ENCODE results near the gene ZNF516. TPM values are rescaled to one million over a fixed set of nuclear protein-coding genes. Genes with fewer than 3 reads are reported as not detected.

ZNF516 gene
- total RNA-seq, 6 experiments from 2014 or later, result 34.6 to 52.2 (median 42.2) TPM

DNA sequence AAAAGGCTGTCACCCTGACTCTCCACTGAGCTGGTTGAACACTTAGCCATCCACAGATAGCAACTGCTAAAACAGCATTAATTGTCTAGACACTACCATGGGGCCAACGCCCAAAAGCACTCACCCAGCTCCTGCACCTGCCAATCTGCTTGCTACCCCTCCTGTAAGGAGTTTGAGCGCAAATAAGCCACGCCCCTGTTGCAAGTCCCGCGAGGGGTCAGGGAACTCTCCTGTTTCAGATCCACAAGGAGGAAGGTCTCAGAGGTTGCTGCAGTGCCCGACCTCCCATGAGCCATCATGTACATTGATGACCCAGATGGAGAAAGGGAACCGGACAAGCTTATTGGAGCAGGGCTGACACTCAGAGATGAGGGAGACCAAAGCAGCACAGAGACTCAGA, 106.8 kb downstream of the ZNF516 start:
- H3K27ac Mint-ChIP-seq, result no peak overlapping the region
- TF ChIP-seq, protein P1, sequence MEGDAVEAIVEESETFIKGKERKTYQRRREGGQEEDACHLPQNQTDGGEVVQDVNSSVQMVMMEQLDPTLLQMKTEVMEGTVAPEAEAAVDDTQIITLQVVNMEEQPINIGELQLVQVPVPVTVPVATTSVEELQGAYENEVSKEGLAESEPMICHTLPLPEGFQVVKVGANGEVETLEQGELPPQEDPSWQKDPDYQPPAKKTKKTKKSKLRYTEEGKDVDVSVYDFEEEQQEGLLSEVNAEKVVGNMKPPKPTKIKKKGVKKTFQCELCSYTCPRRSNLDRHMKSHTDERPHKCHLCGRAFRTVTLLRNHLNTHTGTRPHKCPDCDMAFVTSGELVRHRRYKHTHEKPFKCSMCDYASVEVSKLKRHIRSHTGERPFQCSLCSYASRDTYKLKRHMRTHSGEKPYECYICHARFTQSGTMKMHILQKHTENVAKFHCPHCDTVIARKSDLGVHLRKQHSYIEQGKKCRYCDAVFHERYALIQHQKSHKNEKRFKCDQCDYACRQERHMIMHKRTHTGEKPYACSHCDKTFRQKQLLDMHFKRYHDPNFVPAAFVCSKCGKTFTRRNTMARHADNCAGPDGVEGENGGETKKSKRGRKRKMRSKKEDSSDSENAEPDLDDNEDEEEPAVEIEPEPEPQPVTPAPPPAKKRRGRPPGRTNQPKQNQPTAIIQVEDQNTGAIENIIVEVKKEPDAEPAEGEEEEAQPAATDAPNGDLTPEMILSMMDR (IDR thresholded peaks at IDR 0.05), result no peak

DNA sequence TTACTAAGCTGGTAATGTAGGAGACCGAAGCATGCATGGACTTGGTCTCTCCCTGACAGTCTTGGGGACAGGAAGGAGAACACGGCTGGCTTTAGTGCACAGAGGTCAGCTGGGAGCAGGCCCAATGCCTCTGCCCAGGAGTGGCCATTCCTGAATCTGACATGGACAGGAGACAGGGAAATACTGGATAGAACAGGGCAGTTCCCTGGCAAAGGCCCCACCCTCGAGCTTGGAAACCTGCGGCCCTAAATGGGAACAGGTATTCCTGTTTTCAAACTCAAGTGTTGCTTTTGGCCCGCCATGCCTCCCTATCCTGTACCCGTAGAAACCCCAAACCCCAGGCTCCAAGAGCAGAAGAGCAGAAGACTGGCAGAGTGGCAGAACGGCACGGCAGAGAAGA, 107.4 kb downstream of the ZNF516 start:
- Mint-ChIP-seq H3K4me1 (ENCODE audit: low read depth) (peaks cover 9% of the 10 kb centered on the region), H3K27ac (no peak overlapping the region), H3K9me3 (no peaks in the 10 kb centered on the region), H3K4me3 (no peak overlapping the region), H3K36me3 (ENCODE audit: low read depth) (no peaks in the 10 kb centered on the region), H3K27me3 (ENCODE audit: insufficient read depth) (peaks cover 7% of the 10 kb centered on the region)
- TF ChIP-seq, protein P1 (IDR thresholded peaks at IDR 0.05), result no peak
- no peak for DNase-seq

More for the DNA sequence above, 106.8 kb downstream of the ZNF516 start:
- Mint-ChIP-seq H3K36me3 (ENCODE audit: low read depth) (no peaks in the 10 kb centered on the region), H3K9me3 (no peaks in the 10 kb centered on the region), H3K4me1 (ENCODE audit: low read depth) (peaks cover 7% of the 10 kb centered on the region; the same call in 1 of the 2 replicates), H3K4me3 (no peak overlapping the region; the same call in 1 of the 2 replicates), H3K27me3 (ENCODE audit: insufficient read depth) (peaks cover 7% of the 10 kb centered on the region)
- DNase-seq, result no peak

DNA sequence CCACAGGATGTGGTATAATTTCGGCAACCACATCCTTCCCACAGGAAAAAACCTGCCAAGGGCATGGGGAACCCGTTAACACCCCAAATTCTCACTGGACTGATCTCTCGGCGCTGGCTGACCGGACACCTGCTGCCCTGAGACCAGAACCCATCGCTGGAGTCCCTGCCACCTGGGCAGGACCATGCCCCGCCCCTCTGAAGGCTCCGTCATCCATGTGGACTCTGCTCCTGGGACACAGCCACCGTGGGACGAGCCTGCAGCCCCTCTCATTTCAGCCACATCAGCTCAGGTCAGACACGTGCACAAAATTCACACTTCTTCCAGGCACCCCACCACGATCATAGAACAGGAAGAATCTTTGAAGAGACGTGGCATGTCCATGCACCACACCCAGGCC, 108.2 kb downstream of the ZNF516 start:
- TF ChIP-seq, protein P1 (IDR thresholded peaks at IDR 0.05), result no peak
- no peak for DNase-seq
- no peaks in the 10 kb centered on the region for H3K9me3 Mint-ChIP-seq
- no peak overlapping the region for H3K4me3 Mint-ChIP-seq
- peaks cover 14% of the 10 kb centered on the region for H3K4me1 Mint-ChIP-seq (ENCODE audit: low read depth)
- peaks cover 3% of the 10 kb centered on the region; the same call in 1 of the 2 replicates for H3K27me3 Mint-ChIP-seq (ENCODE audit: insufficient read depth)
- no peaks in the 10 kb centered on the region for H3K36me3 Mint-ChIP-seq (ENCODE audit: low read depth)
- no peak overlapping the region for H3K27ac Mint-ChIP-seq

DNA sequence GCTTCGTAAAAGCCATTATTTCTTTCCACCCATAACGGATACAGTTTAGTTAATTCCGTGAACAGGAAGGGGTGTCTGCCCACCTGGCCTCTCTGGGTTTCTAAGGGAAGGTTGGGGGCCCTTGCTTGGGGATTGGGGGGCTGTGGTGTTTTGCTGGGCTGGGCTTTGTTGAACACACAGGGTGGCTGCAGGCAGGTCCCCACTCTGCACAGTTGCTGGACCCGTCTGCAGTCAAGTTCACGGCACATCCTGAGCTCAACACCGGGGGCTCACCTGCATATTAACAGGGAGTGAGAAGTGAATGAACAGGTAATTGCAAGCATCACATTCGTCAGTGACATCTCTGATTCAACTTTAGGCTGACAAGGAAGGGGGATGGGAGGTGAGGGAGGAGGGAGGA, 109.0 kb downstream of the ZNF516 start:
- TF ChIP-seq, protein P1 (IDR thresholded peaks at IDR 0.05), result no peak
- no peaks in the 10 kb centered on the region for H3K9me3 Mint-ChIP-seq
- H3K36me3 Mint-ChIP-seq (ENCODE audit: low read depth), result no peaks in the 10 kb centered on the region
- H3K27me3 Mint-ChIP-seq (ENCODE audit: insufficient read depth), result peaks cover 3% of the 10 kb centered on the region; the same call in 1 of the 2 replicates
- peaks cover 14% of the 10 kb centered on the region for H3K4me1 Mint-ChIP-seq (ENCODE audit: low read depth)
- no peak overlapping the region for H3K27ac Mint-ChIP-seq
- no peak overlapping the region for H3K4me3 Mint-ChIP-seq
- no peak for DNase-seq

DNA sequence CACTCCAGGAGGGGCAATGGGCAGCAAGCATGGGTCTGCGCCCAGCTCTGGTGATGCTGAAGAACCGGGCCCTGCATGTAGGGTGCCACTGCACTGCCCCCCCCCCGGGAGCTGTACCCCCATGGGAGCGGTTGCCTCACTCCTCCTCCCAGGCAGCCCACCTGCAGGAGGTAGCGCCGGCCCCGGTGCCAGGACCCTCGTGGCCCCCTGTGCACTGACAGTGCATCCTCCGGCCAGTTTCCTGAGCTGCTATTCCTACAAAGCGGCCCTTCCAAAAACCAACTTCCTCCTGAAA, 109.4 kb downstream of the ZNF516 start:
- peaks cover 5% of the 10 kb centered on the region; the same call in 1 of the 2 replicates for H3K27me3 Mint-ChIP-seq (ENCODE audit: insufficient read depth)
- no peak for DNase-seq
- peaks cover 3% of the 10 kb centered on the region; the same call in 1 of the 2 replicates for H3K36me3 Mint-ChIP-seq (ENCODE audit: low read depth)
- TF ChIP-seq, protein P1 (IDR thresholded peaks at IDR 0.05), result no peak
- H3K4me1 Mint-ChIP-seq (ENCODE audit: low read depth), result peaks cover 18% of the 10 kb centered on the region
- no peak overlapping the region for H3K27ac Mint-ChIP-seq
- H3K9me3 Mint-ChIP-seq, result no peaks in the 10 kb centered on the region
- no peak overlapping the region for H3K4me3 Mint-ChIP-seq

Measured in HFFc6 (cell line).